HepG2 (cell line): ENCODE results near the gene TIAM2. TPM values are rescaled to one million over a fixed set of nuclear protein-coding genes. Genes with fewer than 3 reads are reported as not detected.

Experiments
- ATAC-seq: fragments of 200-7000 bp; cut with Tn5 transposase; 3 replicates; pipeline ENCODE4 v1.9.1; 2020; ENCODE audit warnings: mild to moderate bottlenecking, moderate library complexity
- BruUV-seq: library from RNA; stranded (reverse); fragments of 400-500 nt; replicated peaks from 2 replicates; lab custom pipeline; 2021; lab: Mats Ljungman, UMichigan
- CTCF ChIA-PET: fragments of 300-600 bp; formaldehyde crosslinking; extraction: SDS; loops from one replicate; lab custom pipeline; 2021; ENCODE audit warnings: low total read pairs, inconsistent platforms, low intra/inter-chr PET ratio; lab: Yijun Ruan, JAX
- POLR2A ChIA-PET: fragments of 350-600 bp; sonication (Branson Sonifier 250); formaldehyde crosslinking; loops from one replicate; lab custom pipeline; 2020; ENCODE audit warnings: antibody characterized with exemption, inconsistent platforms; lab: Yijun Ruan, JAX
- DNase-seq: peaks from one replicate; pipeline ENCODE4 v3.0.0-alpha.2; 2015; ENCODE audit warnings: low spot score
- FAIRE-seq: peaks from 3 replicates; lab custom pipeline; 2011; peaks lifted over from hg19 to GRCh38; lab: Jason Lieb, UNC
- H2AFZ ChIP-seq: one replicate; pipeline ENCODE4 v1.6.1; 2011; ENCODE audit warnings: low read length, inconsistent platforms
- H3K27ac ChIP-seq: fragments of 300-600 bp; 3 replicates; pipeline ENCODE4 v1.8.0; 2011; ENCODE audit warnings: mixed run types, mild to moderate bottlenecking, mixed read lengths, low read length, inconsistent platforms; ENCODE audit not compliant: insufficient read depth; ENCODE audit errors: extremely low read length
- H3K27me3 ChIP-seq, 2 experiments: fragments of 200-600 bp in 1 of 2; 2 replicates in 1 of 2; 3 replicates in 1 of 2; pipeline versions ENCODE4 v1.6.0 to v1.8.0; 2011; ENCODE audit warnings: low read length in 2 of 2, mild to moderate bottlenecking in 2 of 2, moderate library complexity in 2 of 2, inconsistent platforms in 1 of 2; ENCODE audit not compliant: insufficient read depth in 2 of 2, control insufficient read depth in 1 of 2
- H3K36me3 ChIP-seq, 2 experiments: fragments of 200-600 bp in 1 of 2; replicated peaks in 1 of 2; 2 replicates in 1 of 2; 3 replicates in 1 of 2; pipeline versions ENCODE4 v1.5.1 to v1.8.0; 2011; ENCODE audit warnings: low read length in 2 of 2, inconsistent platforms in 1 of 2; ENCODE audit not compliant: insufficient read depth in 2 of 2, control insufficient read depth in 1 of 2
- H3K4me1 ChIP-seq: 2 replicates; pipeline ENCODE4 v1.5.1; 2012; ENCODE audit warnings: low read length, inconsistent platforms; ENCODE audit not compliant: insufficient read depth
- H3K4me2 ChIP-seq: 2 replicates; pipeline ENCODE4 v1.6.0; 2011; ENCODE audit warnings: low read depth, low read length, inconsistent platforms
- H3K4me3 ChIP-seq, 3 experiments: fragments of 200-600 bp in 1 of 3; sonication (generic), shearing (Covaris generic) in 1 of 3; replicated peaks in 1 of 3; 2 replicates each; pipeline ENCODE4 v1.5.1; 2011 to 2016; ENCODE audit warnings: low read length in 3 of 3, inconsistent platforms in 2 of 3, low read depth in 2 of 3, mild to moderate bottlenecking in 2 of 3, control low read depth in 1 of 3, mixed read lengths in 1 of 3; ENCODE audit not compliant: insufficient read depth in 1 of 3
- H3K79me2 ChIP-seq: one replicate; pipeline ENCODE4 v1.6.1; 2011; ENCODE audit warnings: low read length, inconsistent platforms; ENCODE audit not compliant: insufficient read depth
- H3K9ac ChIP-seq: 2 replicates; pipeline ENCODE4 v1.6.0; 2011; ENCODE audit warnings: mild to moderate bottlenecking, low read depth, low read length, inconsistent platforms; ENCODE audit not compliant: insufficient read depth
- H3K9me3 ChIP-seq: 2 replicates; pipeline ENCODE4 v1.5.1; 2012; ENCODE audit warnings: mild to moderate bottlenecking, low read length
- H4K20me1 ChIP-seq: 2 replicates; pipeline ENCODE4 v1.6.0; 2011; ENCODE audit warnings: inconsistent platforms, mild to moderate bottlenecking, low read length, moderate library complexity; ENCODE audit not compliant: insufficient read depth
- CENPBD1 ChIP-seq: sonication (generic); formaldehyde crosslinking; IDR thresholded peaks from 2 replicates; pipeline ENCODE4 v1.8.0; 2022; ENCODE audit warnings: missing genetic modification reagents, low read depth, mild to moderate bottlenecking, borderline replicate concordance
- ISX ChIP-seq: sonication (generic); formaldehyde crosslinking; conservative IDR thresholded peaks from 2 replicates; pipeline ENCODE4 v1.5.0; 2020; ENCODE audit warnings: missing genetic modification reagents
- KIAA2018 ChIP-seq: sonication (generic); formaldehyde crosslinking; IDR thresholded peaks from 2 replicates; pipeline ENCODE4 v1.5.0; 2020; ENCODE audit warnings: mild to moderate bottlenecking, missing genetic modification reagents, borderline replicate concordance
- TBX3 ChIP-seq: fragments of 450-650 bp; IDR thresholded peaks from 2 replicates; pipeline ENCODE4 v1.6.1; 2017; ENCODE audit warnings: antibody characterized with exemption, mild to moderate bottlenecking, inconsistent platforms, borderline replicate concordance
- ZNF17 ChIP-seq: sonication (generic); formaldehyde crosslinking; IDR thresholded peaks from 2 replicates; pipeline ENCODE4 v1.5.0; 2020; ENCODE audit warnings: mild to moderate bottlenecking, missing genetic modification reagents
- ZNF646 ChIP-seq: sonication (generic); formaldehyde crosslinking; IDR thresholded peaks from 2 replicates; pipeline ENCODE4 v1.9.0; 2021; ENCODE audit warnings: mild to moderate bottlenecking, missing genetic modification reagents
- WGBS: methylation state at CpG from one replicate; pipeline ENCODE4 v1.1.6; 2017; ENCODE audit warnings: low lambda C conversion rate; 5-methylcytosine and 5-hydroxymethylcytosine counted together
- in situ Hi-C: cut with HindIII; loops from 2 replicates; pipeline ENCODE4 v1.10.0; 2017; ENCODE audit warnings: low pct_unique_long_range_greater_than_20kb; ENCODE audit not compliant: extremely low pct_ligation_motif_present
- intact Hi-C: fragments of 100-400 bp; cut with micrococcal nuclease; formaldehyde crosslinking; loops from one replicate; pipeline ENCODE4 v1.10.0; 2022; ENCODE audit not compliant: unreplicated experiment
- polyA plus RNA-seq, 8 experiments: library from polyadenylated mRNA; depleted of rRNA in 3 of 8; stranded (reverse) in 7 of 8; unstranded in 1 of 8; fragments of >200 nt; fragmentation: Illumina TruSeq in 4 of 8; extraction: Trizol in 4 of 8; gene quantifications; 2 replicates each; pipeline versions ENCODE4 v1.2.1 to v1.2.3, GENCODE V29; 2011 to 2016; ENCODE audit warnings: low read depth in 4 of 8, missing spikeins in 1 of 8, mixed read lengths in 1 of 8; ENCODE audit not compliant: insufficient read depth in 1 of 8
- total RNA-seq, 5 experiments: library from RNA; depleted of rRNA; stranded (reverse); fragments of >200 nt; fragmentation: Illumina TruSeq; extraction: Trizol; gene quantifications; 2 replicates each; pipeline ENCODE4 v1.2.3, GENCODE V29; 2016; ENCODE audit warnings: low read depth in 1 of 5

The TIAM2 gene
- total and polyA plus RNA-seq, 2 of the 13 experiments (the other 11 are each of a cell fraction or from before 2014, with no cell fraction given) = 4.1 to 4.5 TPM

- no peak for TF ChIP-seq ISX (CRISPR knock-in tag)
- no peak for TF ChIP-seq TBX3
- no peak for TF ChIP-seq KIAA2018
These were observed 113.1 kb downstream of the TIAM2 start (continued) for GRCh38 chr6:155108070-155108820.

- Histone ChIP-seq H3K4me1 (no peaks in the 10 kb centered on the region), H3K4me3 (no peak overlapping the region), H3K4me2 (no peak overlapping the region), H3K9ac (no peak overlapping the region), H3K9me3 (no peaks in the 10 kb centered on the region), H3K27me3 (no peaks in the 10 kb centered on the region), H3K36me3 (no peaks in the 10 kb centered on the region), H3K27ac (no peak overlapping the region), H4K20me1 (no peaks in the 10 kb centered on the region), H3K79me2 (no peaks in the 10 kb centered on the region), H2AFZ (no peak overlapping the region)
- FAIRE-seq (no peak), DNase-seq (no peak), ATAC-seq (no peak)
- ChIA-PET CTCF (no interaction called here), POLR2A (no interaction called here)
- no TSS peak for BruUV-seq
- 57% methylated on average over 2 of the region's 2 CpGs for WGBS
- in situ Hi-C loops (no loop called here), intact Hi-C loops (no loop called here)
- TF ChIP-seq ZNF17 (no peak), CENPBD1 (CRISPR knock-in tag) (no peak), ZNF646 (CRISPR knock-in tag) (no peak)
These were observed 115.6 kb downstream of the TIAM2 start for GRCh38 chr6:155110721-155111120.
